Activated B cell treated with CpG ODN at 0.5 μM for 24 hours (primary cell): ENCODE measurements around the gene BNIP1. TPM values are rescaled to one million over a fixed set of nuclear protein-coding genes. Genes with fewer than 3 reads are reported as not detected.
"Not testable (repeated sequence)": the region's sequence is repeated elsewhere in the genome, so short reads cannot be mapped to it uniquely, and the experiment has no call there.

Experiments used
- ATAC-seq: fragments of 200-7000 bp; cut with Tn5 transposase; one replicate; pipeline ENCODE4 v1.10.0; 2021; ENCODE audit warnings: low read depth, mild to moderate bottlenecking, moderate library complexity
- CTCF ChIA-PET: fragments of 350-600 bp; sonication (Branson Sonifier 250); formaldehyde crosslinking; loops from one replicate; lab custom pipeline; 2021; ENCODE audit warnings: antibody characterized with exemption; lab: Charles Lee
- POLR2A ChIA-PET: fragments of 350-600 bp; sonication (Branson Sonifier 250); formaldehyde crosslinking; loops from one replicate; lab custom pipeline; 2021; ENCODE audit warnings: antibody characterized with exemption; lab: Charles Lee
- DNase-seq: peaks from one replicate; pipeline ENCODE4 v3.0.0; 2022
- H3K27ac Mint-ChIP-seq: one replicate; pipeline ENCODE4 v1.8.0; 2020; ENCODE audit warnings: mixed read lengths
- H3K27me3 Mint-ChIP-seq: one replicate; pipeline ENCODE4 v1.8.0; 2021; ENCODE audit warnings: mixed read lengths
- H3K36me3 Mint-ChIP-seq: one replicate; pipeline ENCODE4 v1.8.0; 2021; ENCODE audit warnings: low read depth, mixed read lengths
- H3K4me1 Mint-ChIP-seq: one replicate; pipeline ENCODE4 v1.8.0; 2021; ENCODE audit warnings: mixed read lengths
- H3K4me3 Mint-ChIP-seq: one replicate; pipeline ENCODE4 v1.8.0; 2020; ENCODE audit warnings: mild to moderate bottlenecking, mixed read lengths
- H3K9me3 Mint-ChIP-seq: one replicate; pipeline ENCODE4 v1.8.0; 2020; ENCODE audit warnings: mixed read lengths
- intact Hi-C: fragments of 100-400 bp; cut with micrococcal nuclease; formaldehyde crosslinking; loops from one replicate; pipeline ENCODE4 v1.15.1; 2024
- total RNA-seq: library from RNA; stranded (reverse); gene quantifications from 2 replicates; pipeline ENCODE4 v1.2.3, GENCODE V29; 2022
- TF ChIP-seq, protein P1 (sequence below): fragments of 200-600 bp; IDR thresholded peaks from one replicate; pipeline ENCODE4 v1.8.0; 2022; ENCODE audit warnings: antibody characterized with exemption, mild to moderate bottlenecking

The BNIP1 gene
- total RNA-seq, 1 donor from 2014 or later: 20.2 TPM

DNA sequence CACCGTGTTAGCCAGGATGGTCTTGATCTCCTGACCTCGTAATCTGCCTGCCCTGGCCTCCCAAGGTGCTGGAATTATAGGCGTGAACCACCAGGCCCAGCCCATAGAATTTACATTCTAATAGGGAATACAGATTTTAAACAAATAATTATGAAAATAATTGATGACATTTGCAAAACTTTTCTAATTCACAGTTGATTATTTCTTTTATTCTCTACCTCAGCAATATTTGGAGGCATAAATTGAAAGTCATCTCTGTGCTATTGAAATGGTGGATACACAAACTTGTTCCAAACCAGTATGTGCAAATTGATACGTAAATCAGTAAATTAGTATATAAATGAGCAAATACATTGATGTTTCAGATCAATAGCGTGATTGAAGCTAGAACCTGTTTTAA lies 8.2 kb downstream of the BNIP1 start:
- intact Hi-C loops: no loop called here
- Mint-ChIP-seq H3K27me3 (no peaks in the 10 kb centered on the region), H3K4me3 (no peak overlapping the region), H3K36me3 (peaks cover 72% of the 10 kb centered on the region), H3K9me3 (no peaks in the 10 kb centered on the region), H3K27ac (no peak overlapping the region), H3K4me1 (no peaks in the 10 kb centered on the region)
- DNase-seq (no peak), ATAC-seq (no peak)
- TF ChIP-seq, protein P1, sequence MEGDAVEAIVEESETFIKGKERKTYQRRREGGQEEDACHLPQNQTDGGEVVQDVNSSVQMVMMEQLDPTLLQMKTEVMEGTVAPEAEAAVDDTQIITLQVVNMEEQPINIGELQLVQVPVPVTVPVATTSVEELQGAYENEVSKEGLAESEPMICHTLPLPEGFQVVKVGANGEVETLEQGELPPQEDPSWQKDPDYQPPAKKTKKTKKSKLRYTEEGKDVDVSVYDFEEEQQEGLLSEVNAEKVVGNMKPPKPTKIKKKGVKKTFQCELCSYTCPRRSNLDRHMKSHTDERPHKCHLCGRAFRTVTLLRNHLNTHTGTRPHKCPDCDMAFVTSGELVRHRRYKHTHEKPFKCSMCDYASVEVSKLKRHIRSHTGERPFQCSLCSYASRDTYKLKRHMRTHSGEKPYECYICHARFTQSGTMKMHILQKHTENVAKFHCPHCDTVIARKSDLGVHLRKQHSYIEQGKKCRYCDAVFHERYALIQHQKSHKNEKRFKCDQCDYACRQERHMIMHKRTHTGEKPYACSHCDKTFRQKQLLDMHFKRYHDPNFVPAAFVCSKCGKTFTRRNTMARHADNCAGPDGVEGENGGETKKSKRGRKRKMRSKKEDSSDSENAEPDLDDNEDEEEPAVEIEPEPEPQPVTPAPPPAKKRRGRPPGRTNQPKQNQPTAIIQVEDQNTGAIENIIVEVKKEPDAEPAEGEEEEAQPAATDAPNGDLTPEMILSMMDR: no peak
- CTCF ChIA-PET: no interaction called here
- POLR2A ChIA-PET: interaction anchor here (0.7 kb wide), 1 partner anchor 400 kb away, joined by 9 read pairs; no protein-coding TSS in a partner anchor

GRCh38 chr5:173153842-173154241 lies 9.5 kb downstream of the BNIP1 start:
- ChIA-PET CTCF (interaction anchor here (1.1 kb wide), 1 partner anchor 439 kb away, joined by 3 read pairs; no protein-coding TSS in a partner anchor), POLR2A (interaction anchor here (0.6 kb wide), 1 partner anchor 1410 kb away, joined by 7 read pairs; no protein-coding TSS in a partner anchor)
- no peak overlapping the region for H3K27ac Mint-ChIP-seq
- TF ChIP-seq, protein P1: no peak
- peaks cover 73% of the 10 kb centered on the region for H3K36me3 Mint-ChIP-seq
- H3K9me3 Mint-ChIP-seq: no peaks in the 10 kb centered on the region
- no peak overlapping the region for H3K4me3 Mint-ChIP-seq
- no peak for ATAC-seq
- H3K27me3 Mint-ChIP-seq: no peaks in the 10 kb centered on the region
- intact Hi-C loops: no loop called here
- no peak for DNase-seq
- H3K4me1 Mint-ChIP-seq: no peaks in the 10 kb centered on the region

DNA sequence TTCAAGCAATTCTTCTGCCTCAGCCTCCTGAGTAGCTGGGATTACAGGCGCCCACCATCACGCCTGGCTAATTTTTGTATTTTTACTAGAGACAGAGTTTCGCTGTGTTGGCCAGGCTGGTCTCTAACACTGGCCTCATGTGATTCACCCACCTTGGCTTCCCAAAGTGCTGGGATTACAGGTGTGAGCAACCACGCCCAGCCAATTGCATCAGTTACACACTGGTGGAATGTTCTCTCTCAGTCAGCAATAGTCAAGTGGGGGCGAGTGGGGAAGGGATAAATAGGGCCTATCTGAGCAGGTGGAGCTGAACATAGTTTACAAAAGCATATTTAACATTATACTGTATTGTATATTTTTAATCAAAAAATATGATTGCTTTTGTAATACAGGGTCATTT lies 10.3 kb downstream of the BNIP1 start:
- H3K27ac Mint-ChIP-seq, ATAC-seq, H3K4me1 Mint-ChIP-seq, H3K27me3 Mint-ChIP-seq, H3K4me3 Mint-ChIP-seq, POLR2A ChIA-PET, CTCF ChIA-PET, DNase-seq, intact Hi-C loops, H3K9me3 Mint-ChIP-seq: not testable (repeated sequence)
- peaks cover 71% of the 10 kb centered on the region for H3K36me3 Mint-ChIP-seq

DNA sequence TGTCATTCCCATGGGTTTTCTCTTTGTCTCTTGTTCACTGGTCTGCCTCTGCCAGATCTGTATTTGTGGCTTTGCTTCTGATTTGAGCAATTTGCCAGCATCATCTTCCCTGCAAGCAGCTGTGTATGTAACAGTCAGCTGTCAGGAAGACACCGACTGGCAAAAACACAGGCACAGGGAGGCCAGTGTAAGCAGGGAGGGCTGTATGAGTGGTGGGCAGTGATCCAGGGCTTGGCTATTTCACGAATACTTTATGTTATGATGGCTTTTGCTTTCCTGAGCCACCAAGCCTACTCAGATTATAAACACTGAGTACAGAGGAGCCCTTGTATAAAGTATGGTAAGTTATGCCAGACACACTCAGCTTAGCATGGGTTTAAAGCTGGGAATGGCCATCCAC lies 11.6 kb downstream of the BNIP1 start:
- ChIA-PET CTCF (no interaction called here), POLR2A (interaction anchor here (1.1 kb wide), 1 partner anchor 172 kb away, joined by 4 read pairs; the partner anchor contains the start of gene ATP6V0E1)
- Mint-ChIP-seq H3K4me3 (no peak overlapping the region), H3K27me3 (no peaks in the 10 kb centered on the region), H3K36me3 (peaks cover 75% of the 10 kb centered on the region), H3K9me3 (no peaks in the 10 kb centered on the region), H3K4me1 (no peaks in the 10 kb centered on the region), H3K27ac (no peak overlapping the region)
- DNase-seq (no peak), ATAC-seq (no peak)
- intact Hi-C loops: no loop called here
- TF ChIP-seq, protein P1: no peak

DNA sequence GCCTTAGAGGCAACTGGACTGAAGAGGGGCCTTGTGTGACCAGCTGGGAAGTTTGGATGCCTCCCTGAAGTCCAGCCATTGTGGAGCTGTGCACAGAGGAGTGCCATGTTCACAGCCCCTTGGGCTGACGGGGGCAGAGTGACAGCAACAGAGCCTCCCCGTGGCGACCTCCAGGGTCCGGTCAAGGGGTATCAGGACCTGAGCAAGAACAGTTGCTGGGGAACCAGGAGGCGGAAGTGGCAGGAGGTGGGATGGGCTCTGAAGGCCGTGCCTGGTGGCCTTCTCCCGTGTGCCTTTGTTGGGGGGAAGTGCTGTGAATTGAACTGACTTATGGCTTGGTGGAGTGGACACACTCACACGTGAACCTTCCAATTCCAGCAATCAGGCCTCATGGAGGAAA lies 14.0 kb downstream of the BNIP1 start:
- H3K36me3 Mint-ChIP-seq: peaks cover 79% of the 10 kb centered on the region
- CTCF ChIA-PET: interaction anchor here (0.7 kb wide), 1 partner anchor 34 kb away, joined by 4 read pairs; no protein-coding TSS in a partner anchor
- H3K4me3 Mint-ChIP-seq: no peak overlapping the region

More for the DNA sequence above, 14.0 kb downstream of the BNIP1 start:
- intact Hi-C loops: no loop called here
- H3K9me3 Mint-ChIP-seq: no peaks in the 10 kb centered on the region
- DNase-seq: no peak
- no peak overlapping the region for H3K27ac Mint-ChIP-seq
- H3K4me1 Mint-ChIP-seq: no peaks in the 10 kb centered on the region
- TF ChIP-seq, protein P1: no peak
- H3K27me3 Mint-ChIP-seq: no peaks in the 10 kb centered on the region
- ATAC-seq: no peak
- POLR2A ChIA-PET: no interaction called here
